T-helper 22 cell (primary cell): ENCODE data around the gene PLP1.
"Not testable (repeated sequence)": the region's sequence is repeated elsewhere in the genome, so short reads cannot be mapped to it uniquely, and the experiment has no call there.

ENCODE experiments used
- DNase-seq: peaks from one replicate; pipeline ENCODE4 v3.0.0-alpha.2; 2020; ENCODE audit warnings: low read depth

The PLP1 gene

GRCh38 chrX:103781062-103781402 lies 4.4 kb downstream of the PLP1 start:
- DNase-seq, result no peak

GRCh38 chrX:103781706-103782105 lies 5.1 kb downstream of the PLP1 start:
- DNase-seq, result no peak

GRCh38 chrX:103782640-103783039 lies 6.0 kb downstream of the PLP1 start:
- no peak for DNase-seq

GRCh38 chrX:103783196-103783595 lies 6.6 kb downstream of the PLP1 start:
- DNase-seq, result no peak

DNA sequence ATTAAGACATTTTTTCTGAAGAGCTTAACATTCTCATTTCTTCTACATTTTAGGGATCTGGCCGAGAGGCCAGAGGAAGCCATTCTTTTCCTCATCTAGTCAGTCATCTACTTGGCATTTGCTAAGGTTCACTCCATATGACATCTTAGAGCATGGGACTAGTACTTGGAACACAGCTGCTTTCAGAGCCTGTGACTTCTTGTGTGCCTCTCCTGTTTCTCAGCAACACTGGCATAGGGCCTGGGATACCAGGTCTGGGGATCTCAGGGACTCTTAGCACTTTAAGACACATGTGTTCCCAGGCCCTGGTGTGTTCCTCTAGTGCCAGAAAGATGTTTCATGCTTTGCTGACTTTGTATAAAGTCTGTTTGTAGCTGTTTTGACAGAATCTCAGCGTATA lies 7.3 kb downstream of the PLP1 start:
- no peak for DNase-seq

- DNase-seq, result no peak
Measured at GRCh38 chrX:103789004-103789403, 12.4 kb downstream of the PLP1 start.

DNA sequence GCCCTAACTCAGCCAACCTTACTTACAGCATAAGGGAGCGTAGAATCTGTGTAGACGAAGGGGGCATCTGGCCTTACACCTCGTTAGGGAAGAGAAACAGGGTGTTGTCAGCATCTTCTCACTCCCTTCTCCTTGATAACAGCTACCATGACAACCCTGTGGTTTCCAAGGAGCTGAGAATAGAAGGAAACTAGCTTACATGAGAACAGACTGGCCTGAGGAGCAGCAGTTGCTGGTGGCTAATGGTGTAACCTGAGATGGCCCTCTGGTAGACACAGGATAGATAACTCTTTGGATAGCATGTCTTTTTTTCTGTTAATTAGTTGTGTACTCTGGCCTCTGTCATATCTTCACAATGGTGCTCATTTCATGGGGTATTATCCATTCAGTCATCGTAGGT lies 14.6 kb downstream of the PLP1 start:
- DNase-seq, result no peak

DNA sequence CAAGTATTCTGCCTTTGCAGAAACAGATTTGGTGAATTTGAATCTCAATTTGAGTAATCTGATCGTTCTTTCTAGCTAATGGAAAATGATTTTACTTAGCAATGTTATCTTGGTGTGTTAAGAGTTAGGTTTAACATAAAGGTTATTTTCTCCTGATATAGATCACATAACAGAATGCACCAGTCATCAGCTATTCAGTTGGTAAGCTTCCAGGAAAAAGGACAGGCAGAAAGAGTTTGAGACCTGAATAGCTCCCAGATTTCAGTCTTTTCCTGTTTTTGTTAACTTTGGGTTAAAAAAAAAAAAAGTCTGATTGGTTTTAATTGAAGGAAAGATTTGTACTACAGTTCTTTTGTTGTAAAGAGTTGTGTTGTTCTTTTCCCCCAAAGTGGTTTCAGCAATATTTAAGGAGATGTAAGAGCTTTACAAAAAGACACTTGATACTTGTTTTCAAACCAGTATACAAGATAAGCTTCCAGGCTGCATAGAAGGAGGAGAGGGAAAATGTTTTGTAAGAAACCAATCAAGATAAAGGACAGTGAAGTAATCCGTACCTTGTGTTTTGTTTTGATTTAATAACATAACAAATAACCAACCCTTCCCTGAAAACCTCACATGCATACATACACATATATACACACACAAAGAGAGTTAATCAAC lies 15.3 kb downstream of the PLP1 start:
- DNase-seq, result no peak

DNA sequence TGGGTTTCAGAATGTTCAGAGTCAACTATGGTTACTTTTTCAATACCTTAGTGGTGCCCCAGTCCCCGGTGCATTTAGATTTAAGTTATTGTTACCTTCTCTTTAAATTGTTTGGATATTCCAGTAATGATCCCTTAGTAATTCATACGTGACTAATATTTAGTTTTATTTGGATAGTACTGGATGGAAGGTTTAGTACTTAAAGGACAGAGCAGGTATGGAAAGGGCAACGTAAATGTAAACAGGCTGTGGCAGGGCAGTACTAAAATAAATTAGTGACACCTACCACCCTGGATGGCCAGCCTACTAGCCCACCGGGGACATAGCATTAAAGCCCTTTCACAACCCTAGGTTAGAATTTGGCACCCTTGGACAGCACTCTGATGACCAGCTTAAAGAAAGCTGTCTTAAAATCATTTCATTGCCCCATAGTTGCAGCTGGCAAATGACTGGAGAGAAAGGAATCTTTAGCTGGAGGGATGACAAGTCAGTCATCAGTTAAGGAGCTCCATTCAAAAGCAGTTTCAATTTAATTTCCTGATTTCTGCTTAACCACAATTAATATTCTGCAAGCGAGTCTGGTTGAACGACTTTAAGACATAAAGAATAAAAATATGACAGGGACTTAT lies 16.4 kb downstream of the PLP1 start:
- DNase-seq, result no peak

GRCh38 chrX:103793545-103793940 lies 16.9 kb downstream of the PLP1 start:
- DNase-seq, result no peak

DNA sequence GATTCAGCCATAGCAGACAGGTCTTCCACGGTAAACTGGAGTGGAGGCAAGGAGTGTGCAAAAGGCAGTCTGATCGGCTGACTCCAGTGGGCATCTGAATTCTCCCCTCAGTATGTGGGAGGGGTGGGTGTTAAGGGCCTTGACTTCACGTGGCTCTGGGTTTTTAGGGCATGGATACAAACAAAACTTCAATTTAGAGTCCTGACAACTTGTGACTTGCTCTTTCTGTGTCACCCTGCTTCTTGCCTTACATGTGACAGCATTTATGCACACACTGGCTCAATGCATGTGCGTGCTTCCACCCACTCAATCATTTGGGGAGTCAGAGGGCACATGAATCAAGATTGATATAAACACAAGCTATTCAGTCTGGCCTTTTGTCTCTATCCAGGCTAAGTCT lies 17.5 kb downstream of the PLP1 start:
- DNase-seq, result no peak

- no peak for DNase-seq
Measured at GRCh38 chrX:103797691-103798090, 21.1 kb downstream of the PLP1 start.

GRCh38 chrX:103800318-103800717 lies 23.7 kb downstream of the PLP1 start:
- DNase-seq, result no peak

DNA sequence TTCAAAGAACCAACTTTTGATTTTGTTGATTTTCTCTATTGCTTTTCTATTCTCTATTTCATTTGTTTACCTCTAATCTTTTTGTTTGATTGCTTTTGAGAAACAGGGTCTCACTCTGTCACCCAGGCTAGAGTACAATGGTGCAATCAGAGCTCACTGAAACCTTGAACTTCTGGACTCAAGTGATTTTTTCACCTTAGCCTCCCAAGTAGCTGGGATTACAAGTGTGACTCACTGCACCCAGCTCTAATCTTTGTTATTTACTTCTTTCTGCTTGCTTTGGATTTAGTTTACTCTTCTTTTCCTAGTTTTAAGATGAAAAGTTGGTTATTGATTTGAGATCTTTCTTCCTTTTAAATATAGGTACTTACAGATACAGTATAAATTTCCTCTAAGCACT lies 29.2 kb downstream of the PLP1 start:
- no peak for DNase-seq

DNA sequence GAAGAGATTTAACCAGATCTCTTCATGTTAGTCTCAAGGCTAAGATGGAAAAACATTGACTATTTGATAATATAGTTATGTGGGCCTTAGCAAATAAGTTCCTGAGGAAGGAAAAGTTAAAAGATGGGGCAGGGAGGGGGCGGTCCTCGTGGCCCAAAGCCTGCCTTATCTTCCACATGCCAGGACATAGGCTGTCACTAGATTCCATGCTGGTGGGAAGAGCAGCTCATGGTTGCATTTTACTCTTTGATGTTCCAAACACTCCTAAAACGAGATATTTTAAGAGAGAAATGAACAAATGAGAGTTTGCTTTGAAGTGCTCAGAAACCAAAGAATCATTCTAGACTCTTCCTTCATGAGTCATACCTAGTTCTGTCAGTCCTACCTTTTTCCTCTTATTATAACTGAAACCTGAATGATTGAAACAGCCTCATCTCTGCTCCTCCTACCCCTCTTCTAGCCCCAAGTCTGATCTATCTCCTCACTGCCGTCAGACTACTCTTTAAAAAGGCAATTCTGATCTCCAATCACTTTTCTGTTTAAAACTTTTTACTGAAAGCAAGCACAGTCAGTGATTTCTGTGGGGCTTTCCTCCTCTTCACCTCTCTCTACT lies 30.3 kb downstream of the PLP1 start:
- DNase-seq, result no peak

GRCh38 chrX:103811858-103812257 lies 35.2 kb downstream of the PLP1 start:
- no peak for DNase-seq

DNA sequence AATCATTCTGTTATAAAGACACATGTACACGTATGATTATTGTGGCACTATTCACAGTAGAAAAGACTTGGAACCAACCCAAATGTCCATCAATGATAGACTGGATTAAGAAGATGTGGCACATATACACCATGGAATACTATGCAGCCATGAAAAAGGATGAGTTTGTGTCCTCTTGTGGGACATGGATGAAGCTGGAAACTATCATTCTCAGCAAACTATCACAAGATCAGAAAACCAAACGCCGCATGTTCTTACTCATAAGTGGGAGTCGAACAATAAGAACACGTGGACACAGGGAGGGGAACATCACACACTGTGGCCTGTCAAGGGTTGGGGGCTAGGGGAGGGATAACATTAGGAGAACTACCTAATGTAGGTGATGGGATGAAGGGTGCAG lies 40.5 kb downstream of the PLP1 start:
- DNase-seq, result not testable (repeated sequence)

- DNase-seq, result no peak
Measured at GRCh38 chrX:103817502-103817901, 40.9 kb downstream of the PLP1 start.

DNA sequence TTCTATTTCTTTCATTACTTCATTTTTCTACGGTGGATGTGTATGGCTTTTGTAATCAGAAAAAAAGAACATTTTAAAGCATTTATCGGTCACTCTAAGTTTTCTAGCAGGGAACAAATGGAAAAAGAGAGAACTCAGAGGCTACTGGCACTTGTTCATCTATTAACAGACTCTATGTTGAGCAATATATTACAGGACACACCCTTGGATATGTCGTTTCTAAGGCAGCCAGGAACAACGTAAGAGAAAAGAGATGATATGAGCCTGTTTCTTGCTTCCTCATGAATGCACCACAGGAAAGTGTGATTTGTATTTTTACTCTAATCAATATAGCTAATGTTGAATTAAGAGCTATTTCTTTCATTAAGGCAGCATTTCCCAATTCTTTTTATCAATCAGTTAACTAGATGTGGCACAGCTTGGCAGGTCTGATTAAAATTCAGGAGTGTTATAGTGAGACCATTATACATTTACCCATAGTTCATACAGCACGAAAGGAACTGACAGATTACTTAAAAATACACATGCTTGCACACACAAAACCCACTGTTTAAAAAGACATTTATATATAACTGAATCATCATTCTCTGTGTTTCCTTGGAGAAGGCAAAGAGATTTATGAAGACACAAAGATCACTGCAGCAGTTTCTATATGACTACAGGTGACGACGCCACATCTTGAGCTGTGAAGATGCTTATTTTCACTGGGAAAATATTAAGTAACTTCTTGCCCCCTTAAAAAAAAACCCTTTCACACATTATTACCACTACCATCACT lies 42.4 kb downstream of the PLP1 start:
- DNase-seq, result no peak

DNA sequence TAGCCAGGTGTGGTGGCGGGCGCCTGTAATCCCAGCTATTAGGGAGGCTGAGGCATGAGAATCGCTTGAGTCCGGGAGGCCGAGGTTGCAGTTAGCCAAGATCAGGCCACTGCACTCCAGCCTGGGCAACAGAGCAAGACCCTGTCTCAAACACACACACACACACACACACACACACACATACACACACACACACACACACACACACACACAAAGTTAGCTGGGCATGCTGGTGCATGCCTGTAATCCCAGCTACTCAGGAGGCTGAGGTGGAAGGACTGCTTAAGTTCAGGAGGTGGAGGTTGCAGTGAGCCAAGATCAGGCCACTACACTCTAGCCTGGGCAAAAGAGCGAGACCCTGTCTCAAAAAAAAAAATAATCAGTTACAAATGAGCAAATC lies 44.2 kb downstream of the PLP1 start:
- DNase-seq, result not testable (repeated sequence)

DNA sequence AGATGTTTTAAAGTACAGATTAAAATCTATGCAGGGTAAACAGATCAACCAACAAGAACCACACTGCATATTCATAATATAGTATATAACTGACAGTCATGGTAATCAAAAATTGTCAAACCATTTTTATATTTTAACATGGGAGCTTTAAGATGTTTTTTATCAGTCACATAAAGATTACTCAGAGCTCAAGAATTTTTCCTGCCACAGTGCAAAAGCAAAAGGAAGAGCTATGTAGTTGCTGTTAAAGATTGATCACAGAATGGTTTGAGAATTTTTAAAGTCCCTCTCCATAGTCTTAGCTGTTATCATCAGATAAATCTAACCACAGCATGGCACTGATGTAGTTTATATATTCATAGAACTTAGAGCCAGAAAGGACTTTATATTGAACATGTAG lies 47.0 kb downstream of the PLP1 start:
- DNase-seq, result no peak

GRCh38 chrX:103825881-103826280 lies 49.2 kb downstream of the PLP1 start:
- DNase-seq, result no peak

- DNase-seq, result no peak
Measured at GRCh38 chrX:103828529-103828928, 51.9 kb downstream of the PLP1 start.
